HG03469 (cell line): ENCODE data around the gene FBXO11.
"Not testable (repeated sequence)": the region's sequence is repeated elsewhere in the genome, so short reads cannot be mapped to it uniquely, and the experiment has no call there.

Source experiments
- ATAC-seq: cut with Tn5 transposase; IDR thresholded peaks from one replicate; pipeline ENCODE4 v1.9.1; 2021; ENCODE audit warnings: mild to moderate bottlenecking, moderate library complexity, moderate number of reproducible peaks; ENCODE audit not compliant: unreplicated experiment

FBXO11 gene

GRCh38 chr2:47899915-47900816, 6.1 kb downstream of the FBXO11 start:
- ATAC-seq, result no peak

GRCh38 chr2:47897883-47898731, 8.2 kb downstream of the FBXO11 start:
- no peak for ATAC-seq

DNA sequence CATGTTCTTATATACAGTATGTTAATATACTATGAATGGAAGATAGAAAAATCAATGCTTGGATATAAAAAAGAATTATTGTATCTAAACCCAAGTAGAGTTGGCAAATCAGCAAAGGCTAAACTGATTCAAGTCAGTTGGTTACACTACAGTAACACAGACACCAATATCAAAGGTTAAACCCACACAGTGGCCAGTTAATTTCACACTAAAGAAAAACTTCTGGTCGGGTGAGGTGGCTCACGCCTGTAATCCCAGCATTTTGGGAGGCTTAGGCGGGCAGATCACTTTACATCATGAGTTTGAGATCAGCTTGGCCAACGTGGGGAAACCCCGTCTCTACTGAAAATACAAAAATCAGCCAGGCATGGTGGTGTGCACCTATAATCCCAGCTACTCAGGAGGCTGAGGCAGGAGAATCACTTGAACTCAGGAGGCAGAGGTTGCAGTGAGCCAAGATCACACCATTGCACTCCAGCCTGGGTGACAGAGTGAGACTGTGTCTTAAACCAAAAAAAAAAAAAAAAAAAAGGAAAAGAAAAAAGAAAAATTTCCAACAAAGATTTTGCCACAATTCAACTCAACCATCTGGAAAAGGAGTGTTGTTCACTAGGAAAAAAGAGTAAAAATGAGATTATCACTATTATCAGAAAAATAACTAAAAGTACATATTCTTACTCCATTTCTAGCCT, 9.0 kb downstream of the FBXO11 start:
- not testable (repeated sequence) for ATAC-seq

DNA sequence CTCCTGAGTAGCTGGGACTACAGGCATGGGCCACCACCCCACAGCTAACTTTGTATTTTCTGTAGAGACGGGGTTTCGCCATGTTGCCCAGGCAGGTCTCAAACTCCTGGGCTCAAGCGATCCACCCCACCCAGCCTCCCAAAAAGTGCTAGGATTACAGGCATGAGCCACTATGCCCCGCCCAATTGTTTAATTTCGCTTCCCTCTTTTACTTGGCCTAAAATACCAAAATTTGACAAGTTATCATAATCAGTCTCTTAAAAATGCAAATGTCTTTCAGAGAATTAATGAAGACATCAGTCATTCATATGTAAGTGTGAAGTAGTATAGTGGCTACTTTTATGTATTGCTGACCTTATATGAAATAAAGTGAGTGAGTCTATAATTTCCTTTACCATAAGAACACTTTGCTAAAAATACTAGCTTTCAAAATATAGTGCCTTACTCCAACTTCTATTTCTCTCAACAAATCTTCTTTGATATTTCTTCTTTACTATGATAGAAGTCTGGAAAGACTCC, 9.8 kb downstream of the FBXO11 start:
- ATAC-seq, result no peak

DNA sequence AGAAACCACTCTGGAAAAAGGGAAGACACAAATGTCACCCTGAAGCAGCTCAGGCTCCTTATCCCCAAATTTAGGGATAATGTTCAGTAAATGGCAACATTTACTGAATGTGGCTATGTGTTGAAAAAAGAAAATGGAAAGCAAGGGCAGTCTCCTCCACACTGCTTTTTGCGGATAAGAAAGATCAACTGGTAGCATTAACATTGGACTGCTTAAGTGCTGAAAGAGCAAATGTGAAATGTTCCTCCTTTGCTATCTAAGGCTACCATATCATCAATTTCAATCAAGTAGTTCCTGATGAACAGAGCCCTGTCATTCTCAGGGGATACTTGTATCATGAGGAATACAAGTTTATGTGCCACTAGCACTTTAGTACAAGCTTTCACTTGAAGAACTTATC, 12.5 kb downstream of the FBXO11 start:
- ATAC-seq, result no peak

DNA sequence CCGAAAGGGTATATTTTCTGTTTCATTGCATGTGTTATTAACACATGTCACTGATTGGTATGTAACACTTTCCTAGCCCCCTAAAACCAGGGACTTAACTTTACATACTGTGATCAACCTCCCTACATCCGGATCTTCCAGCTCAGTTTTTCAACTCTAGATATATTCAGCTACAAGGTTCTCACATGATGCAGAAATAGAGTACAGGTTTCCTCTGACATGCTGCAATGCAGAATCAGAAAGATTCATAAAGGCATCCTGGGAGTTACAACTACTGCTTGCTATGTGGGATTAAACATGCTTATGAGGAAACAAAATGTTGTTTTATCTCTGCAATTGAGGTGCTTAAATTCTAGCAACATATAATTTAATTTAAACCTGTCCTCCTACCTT, 14.0 kb downstream of the FBXO11 start:
- ATAC-seq, result no peak

DNA sequence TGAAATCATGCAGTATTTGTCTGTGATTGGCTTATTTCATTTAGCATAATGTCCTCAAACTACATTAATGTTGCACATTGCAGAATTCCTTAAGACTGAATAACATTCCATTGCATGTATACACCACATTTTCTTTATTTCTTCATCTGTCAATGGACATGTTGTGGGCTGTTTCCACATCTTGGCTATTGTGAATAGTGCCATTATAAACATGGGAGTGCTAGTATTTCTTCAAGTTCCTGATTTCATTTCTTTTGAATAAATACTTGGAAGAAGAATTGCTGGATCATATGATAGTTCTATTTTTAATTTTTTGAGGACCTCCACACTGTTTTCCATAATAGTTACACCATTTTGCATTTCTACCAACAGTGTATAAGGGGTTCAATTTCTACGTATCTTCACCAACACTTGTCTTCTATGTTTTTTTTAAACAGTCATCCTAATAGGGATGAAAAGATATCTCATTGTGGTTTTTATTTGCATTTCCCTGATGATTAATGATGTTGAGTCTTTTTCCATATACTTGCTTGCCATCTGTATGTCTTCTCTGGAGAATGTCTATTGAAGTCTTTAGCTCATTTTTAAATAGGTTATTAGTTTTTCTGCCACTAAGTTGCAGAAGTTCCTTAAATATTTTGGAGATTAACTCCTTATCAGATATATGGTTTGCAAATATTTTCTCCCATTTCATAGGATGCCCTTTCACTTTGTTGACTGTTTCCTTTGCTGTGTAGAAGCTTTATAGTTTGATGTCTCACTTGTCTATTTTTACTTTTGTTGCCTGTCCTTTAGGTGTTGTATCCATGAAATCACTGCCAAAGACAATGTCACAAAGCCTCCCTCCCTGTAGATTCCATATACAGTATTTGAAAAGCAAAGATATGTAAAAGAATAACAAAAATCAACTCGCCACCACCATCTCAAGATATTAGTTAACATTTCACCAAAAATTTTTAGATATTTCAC, 14.6 kb downstream of the FBXO11 start:
- no peak for ATAC-seq

- no peak for ATAC-seq
These were observed 15.5 kb downstream of the FBXO11 start for GRCh38 chr2:47890711-47891368.

GRCh38 chr2:47888581-47889280, 17.6 kb downstream of the FBXO11 start:
- no peak for ATAC-seq

DNA sequence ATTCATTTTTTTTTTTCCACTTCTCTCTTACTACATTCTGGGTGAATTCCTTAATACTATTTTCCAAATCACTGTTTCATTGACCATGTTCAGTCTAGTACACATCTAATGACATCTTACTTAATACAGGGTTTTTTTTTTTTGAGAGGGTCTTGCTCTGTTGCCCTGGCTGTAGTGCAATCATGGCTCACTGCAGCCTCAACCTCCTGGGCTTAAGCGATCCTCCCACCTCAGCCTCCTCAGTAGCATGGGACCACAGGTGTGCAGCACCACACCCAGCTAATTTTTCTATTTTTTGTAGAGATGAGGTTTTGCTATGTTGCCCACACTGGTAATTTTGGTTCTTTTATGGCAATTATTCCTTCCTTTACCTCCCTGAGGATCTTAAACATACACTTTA, 29.4 kb downstream of the FBXO11 start:
- ATAC-seq, result no peak

GRCh38 chr2:47872941-47873340, 33.4 kb downstream of the FBXO11 start:
- no peak for ATAC-seq

- no peak for ATAC-seq
These were observed 35.4 kb downstream of the FBXO11 start for GRCh38 chr2:47870641-47871540.

GRCh38 chr2:47869859-47870595, 36.3 kb downstream of the FBXO11 start:
- ATAC-seq, result no peak

DNA sequence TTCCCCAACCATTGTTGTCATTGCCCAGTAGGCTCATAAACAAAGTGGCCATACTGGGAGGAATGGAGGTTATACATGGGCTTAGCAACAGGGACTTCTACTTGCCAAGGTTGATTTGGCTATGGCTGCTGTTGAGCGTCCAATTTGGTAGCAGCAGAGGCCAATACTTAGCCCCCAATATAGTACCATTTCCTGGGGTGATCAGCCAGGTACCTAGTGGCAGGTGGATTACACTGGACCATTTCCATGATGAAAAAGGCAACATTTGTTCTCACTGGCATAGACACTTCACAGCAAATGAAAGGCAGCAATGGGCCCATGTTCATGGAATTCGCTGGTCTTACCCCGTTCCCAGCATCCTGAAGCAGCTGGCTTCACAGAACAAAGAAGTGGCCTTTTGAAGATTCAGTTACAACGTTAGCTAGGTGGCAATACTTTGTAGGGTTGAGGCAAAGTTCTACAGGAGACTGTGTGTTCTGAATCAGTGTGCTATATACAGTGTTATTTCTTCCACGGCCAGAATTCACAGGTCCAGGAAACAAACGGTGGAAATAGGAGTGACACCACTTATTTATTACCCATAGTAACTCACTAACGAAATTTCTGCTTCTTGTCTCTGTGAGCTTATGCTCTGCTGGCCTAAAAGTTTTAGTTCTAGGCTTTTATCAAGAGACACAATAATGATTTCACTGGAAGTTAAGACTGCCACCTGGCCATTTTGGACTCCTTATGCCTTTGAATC, 37.5 kb downstream of the FBXO11 start:
- no peak for ATAC-seq

GRCh38 chr2:47867205-47867604, 39.1 kb downstream of the FBXO11 start:
- no peak for ATAC-seq

DNA sequence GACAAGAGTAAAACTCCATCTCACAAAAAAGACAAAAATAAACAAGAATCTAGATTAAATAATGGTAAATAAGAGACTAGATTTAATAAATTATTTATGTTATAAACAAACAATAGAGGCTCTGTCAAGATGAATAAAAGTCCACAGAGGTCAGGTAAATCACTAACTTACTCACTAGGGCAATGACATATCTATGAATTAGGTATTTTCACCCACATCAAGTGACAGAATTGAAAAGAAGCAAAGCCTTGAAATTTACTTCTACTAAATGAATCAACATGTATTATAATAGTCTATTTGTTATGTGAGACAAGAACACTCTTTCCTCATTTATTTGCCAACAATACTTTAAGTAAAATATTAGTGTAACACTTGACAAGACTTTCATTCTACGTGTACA, 41.7 kb downstream of the FBXO11 start:
- no peak for ATAC-seq
